DMS79 (cell line): ENCODE results near the gene SMIM20.
A peak's percentile ranks its signal among the peaks of the same experiment; 100 is the strongest.

Source experiments
- DNase-seq: peaks from one replicate; lab custom pipeline; 2025; lab: John Stamatoyannopoulos, UW

The SMIM20 gene

GRCh38 chr4:25926462-25926861 lies 12.4 kb downstream of the SMIM20 start:
- DNase-seq = no peak

DNA sequence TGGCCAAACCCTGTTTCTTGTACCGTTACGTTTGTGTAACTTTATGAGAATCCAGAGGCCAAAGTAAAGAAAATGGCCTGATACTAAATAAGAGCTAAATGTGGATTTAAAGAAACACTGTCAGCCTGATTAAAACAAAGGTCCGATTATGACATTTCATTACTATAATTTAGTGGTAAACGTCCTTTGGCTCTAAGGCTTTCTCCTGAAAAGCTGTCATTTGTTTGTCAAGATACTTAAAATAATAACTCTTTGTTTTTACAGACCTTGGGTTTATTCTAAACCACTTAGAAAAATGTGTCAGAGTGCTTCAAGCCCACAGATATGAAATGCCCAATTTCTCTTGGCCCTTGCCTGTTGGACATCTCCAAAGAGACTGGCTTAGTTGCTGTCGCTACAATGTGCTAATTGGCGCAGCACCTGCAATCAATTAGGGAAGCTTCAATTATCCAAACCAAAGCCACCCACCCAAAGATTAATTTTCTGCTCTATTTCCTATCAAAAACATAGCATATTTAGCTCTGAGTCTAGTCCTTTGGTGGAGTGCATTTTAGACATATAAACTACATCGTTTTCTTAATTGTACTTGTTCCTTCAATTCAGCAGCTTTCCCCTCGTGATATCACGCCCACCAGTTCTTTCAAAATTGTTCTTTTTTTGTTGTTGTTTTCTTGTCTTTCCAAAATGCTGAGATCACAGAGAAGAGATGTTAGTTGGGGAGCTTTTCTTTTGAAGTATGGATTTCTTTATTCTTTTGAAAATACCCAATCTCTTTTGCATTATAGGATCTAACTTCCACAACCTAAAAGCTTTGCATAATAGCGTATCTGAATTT lies 13.6 kb downstream of the SMIM20 start:
- peak; percentile 53 for DNase-seq

GRCh38 chr4:25928379-25929297 lies 14.6 kb downstream of the SMIM20 start:
- DNase-seq = peak; percentile 85

GRCh38 chr4:25929298-25929686 lies 15.3 kb downstream of the SMIM20 start:
- DNase-seq = no peak

DNA sequence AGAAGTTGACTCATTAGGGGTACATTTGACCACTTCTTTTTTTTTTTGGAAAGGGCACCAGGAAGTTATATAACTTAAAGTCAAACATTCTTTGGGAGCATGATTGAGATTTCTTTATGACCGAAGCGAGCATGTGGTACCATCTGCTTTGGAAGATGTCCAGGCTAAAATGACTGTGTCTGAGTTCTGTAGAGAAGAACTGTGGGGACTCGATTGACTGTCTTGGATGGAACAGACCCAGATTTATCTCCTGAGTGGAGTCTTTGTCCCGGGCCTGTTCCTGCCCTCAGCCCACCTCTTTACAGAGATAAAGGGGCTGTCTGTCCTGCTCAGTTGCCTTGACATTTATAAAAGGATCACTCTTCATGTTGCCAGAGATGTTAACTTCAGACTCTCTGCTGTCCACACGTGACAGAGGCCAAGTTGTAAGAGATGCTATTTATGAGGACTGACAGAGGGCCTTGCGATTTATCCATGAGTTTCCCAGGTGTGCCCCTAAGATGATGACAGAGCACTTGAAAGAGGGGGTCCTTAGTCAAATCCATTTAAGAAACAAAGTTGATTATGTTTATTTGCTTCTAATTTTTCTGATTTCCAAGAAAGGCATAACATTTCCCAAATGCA lies 16.8 kb downstream of the SMIM20 start:
- DNase-seq = no peak

GRCh38 chr4:25936696-25937095 lies 22.7 kb downstream of the SMIM20 start:
- no peak for DNase-seq

- no peak for DNase-seq
These were observed 23.8 kb downstream of the SMIM20 start for GRCh38 chr4:25937801-25938200.

- no peak for DNase-seq
These were observed 24.3 kb downstream of the SMIM20 start for GRCh38 chr4:25938366-25938765.

DNA sequence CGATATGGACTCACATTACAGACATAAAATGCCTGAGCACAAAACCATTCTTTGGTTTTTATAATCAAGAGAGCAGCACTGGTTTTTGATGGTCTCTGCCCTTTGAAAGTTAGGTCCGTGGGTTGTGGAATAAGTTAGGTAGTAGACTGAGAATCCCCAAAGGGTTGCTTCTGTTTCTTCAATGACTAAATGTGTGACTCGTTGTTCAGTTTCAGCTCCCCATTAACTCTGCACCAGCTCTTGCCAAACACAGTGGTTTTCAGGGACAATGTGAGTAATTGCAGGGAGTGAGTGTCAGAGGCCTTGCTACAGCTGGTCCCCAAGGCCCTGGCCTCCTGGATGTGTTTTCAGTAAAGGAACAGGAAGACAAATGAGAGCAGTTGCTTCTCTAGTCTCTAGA lies 24.8 kb downstream of the SMIM20 start:
- no peak for DNase-seq

- no peak for DNase-seq
These were observed 25.3 kb downstream of the SMIM20 start for GRCh38 chr4:25939330-25939729.

- DNase-seq = no peak
These were observed 27.6 kb downstream of the SMIM20 start for GRCh38 chr4:25941457-25942221.

DNA sequence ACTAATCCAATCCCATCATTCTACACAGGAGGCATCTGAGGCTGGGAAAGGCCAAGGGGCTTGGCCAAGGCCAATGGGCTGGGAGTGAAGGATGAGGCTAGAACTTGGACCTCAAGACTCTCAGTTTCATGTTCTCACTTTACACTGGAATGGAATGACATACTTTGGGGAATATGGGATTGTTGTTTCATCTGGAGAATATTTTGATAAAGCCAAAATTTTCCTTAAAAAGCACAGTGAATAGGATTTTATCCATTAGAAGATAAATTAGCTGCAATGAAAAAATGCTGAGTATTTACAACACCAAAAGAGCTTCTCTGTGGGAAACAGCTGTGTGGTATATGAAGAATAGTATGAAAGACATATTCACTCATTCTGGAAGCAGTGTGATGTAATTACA lies 29.3 kb downstream of the SMIM20 start:
- DNase-seq = no peak

GRCh38 chr4:25943805-25944204 lies 29.8 kb downstream of the SMIM20 start:
- DNase-seq = no peak

DNA sequence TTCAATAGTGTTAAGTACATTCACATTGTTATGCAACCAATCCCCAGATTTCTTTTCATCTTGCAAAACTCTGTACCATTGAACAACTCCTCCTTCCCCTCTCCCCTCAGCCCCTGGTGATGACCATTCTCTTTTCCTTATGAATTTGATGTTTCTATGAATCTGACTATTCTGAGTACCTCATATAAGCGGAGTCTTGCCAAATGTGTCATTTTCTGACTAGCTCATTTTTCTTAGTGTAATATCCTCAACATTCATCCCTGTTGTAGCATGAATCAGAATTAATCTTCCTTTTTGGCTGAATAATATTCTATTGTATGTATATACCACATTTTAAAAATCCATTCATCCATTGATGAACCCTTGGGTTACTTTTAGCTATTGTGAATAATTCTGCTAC lies 34.0 kb downstream of the SMIM20 start:
- no peak for DNase-seq

GRCh38 chr4:25949173-25949748 lies 35.2 kb downstream of the SMIM20 start:
- no peak for DNase-seq

DNA sequence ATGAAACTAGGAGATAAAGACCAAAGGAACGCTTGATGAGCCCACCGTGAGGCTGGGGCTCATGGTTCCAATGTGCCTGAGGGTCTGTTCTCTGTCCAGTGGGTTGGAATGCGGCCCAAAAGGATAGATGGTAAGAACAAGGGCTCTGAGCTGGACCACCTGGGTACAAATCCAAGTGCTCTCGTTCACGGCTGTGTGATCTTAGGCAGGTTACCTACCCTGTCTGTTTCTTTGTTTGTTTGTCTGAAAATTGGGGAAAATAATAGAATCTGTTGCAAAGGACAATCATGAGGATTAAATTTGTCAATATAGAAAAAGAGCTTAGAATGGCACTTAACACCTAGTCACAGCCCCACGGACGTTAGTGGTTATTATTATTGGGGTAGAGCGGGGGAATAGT lies 36.0 kb downstream of the SMIM20 start:
- DNase-seq = no peak

DNA sequence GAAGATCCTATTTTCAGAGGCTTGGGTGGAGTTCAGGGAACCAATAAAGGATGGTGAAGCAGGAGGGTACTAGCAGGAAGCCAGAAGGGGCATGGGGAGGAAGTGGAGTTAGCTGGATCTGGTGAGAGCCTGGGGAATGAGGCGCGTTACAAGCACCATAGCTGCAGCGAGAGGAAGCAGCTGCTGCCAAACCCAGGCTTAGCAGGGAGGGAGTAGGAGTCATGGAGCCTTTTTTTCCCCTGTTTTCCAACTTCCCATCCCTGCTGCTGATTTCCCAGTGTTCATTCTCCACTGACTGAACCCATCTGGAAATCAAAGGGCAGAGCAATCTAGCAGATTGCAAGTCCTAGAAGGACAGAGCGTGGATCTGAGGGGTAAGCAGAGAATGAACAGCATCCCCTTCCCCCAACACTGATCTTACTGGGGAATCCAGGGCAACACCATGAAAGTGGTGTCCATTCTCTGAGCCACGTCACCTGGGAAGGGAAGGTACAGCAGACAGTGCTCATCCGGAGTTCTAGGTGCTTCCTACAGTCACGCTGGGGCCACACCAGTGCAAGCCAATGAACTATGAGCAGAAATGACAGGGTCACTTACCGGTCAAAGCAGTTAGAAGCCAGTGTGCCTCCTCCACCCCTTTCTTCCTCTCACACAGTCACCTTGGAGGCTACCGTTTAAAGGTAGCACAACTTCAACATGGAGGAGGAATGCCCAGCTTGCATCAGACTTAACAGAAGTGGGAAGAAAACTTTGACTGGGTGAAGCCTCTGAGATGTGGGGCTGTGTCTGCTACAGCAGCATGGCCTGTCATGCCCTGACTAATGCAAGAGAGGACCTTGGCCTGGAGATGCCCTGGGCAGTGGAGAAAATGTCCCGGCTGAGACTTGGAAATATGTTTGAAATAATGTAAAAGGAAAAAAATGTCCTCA lies 36.7 kb downstream of the SMIM20 start:
- DNase-seq = no peak

DNA sequence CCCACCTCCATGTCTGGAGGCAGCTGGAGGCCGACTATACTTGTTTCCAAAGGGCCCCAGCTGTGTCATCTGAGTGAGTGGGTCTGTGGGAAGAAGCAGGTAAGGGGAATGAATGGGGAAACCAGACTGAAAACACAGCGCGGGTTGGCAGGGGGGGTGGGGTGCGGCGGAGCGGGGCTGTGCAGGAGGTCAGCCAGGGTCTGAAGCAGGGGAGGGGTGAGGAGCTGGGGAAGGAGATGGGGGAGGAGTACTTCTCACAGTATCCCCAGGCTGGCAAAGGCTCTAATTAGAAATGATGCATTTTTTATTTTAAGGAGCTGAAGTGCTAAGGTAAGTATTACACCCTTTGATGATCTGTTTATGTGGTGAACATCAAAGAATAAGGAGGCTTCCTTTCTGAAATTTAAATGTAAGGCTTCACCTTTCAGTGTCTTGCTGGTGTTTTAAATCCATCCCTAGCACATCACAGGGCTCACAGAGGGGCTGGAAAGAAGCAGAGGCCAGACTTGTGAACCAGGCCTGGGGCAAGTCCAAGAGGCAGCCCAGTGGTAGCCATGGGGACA lies 37.5 kb downstream of the SMIM20 start:
- DNase-seq = no peak

DNA sequence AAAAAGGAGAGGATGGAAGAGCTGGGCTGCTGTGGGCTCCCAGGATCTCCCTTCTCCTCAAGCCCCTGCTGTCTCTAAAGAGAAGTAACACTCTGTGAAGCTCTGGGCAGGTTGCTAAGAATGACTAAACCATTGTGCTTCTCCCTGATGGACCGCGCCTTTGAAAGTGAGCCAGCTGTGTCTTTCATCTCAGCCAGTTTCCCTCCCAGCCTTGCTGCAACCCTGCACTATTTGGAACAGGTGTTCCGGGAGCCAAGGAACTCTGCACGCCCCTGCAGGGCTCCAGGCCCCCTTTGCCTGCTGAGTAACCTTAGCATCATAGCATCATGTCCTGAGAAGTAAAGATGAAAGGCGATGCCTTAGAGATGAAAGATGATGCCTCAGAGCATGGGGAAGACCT lies 39.7 kb downstream of the SMIM20 start:
- no peak for DNase-seq

DNA sequence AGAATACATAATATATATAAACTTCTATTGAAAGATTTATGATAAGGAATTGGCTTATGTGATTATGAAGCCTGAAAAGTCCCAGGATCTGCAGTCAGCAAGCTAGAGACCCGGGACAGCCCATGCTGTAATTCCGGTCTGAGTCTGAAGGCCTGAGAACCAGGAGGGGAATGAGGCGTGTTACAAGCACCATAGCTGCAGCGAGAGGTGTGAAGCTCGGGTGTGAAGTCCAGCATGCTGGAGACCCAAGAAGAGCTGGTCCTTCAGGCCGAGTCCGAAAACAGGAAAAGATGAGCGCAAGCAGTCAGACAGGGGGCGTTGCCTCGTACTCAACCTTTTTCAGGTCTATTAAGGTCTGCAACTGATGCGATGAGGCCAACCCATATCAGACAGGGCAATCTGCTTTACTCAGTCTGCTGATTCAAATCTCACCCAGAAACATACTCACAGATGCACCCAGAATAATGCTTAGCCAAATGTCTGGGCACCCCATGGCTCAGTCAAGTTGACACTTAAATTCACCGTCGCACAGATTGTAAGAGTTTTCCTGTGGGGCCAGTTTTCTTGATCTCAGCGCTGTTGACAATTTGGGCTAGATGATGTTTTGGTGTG lies 40.4 kb downstream of the SMIM20 start:
- DNase-seq = no peak
